Parathyroid adenoma (tissue), 2 donors: Measurements from ENCODE around the gene DACH1.

Experiments used
- H2AFZ ChIP-seq: fragments of 300-600 bp; sonication (generic); one replicate; pipeline ENCODE4 v1.7.0; 2017; ENCODE audit warnings: antibody characterized with exemption, mild to moderate bottlenecking
- H3K27ac ChIP-seq: fragments of 300-600 bp; sonication (generic); one replicate; pipeline ENCODE4 v1.7.0; 2017
- H3K27me3 ChIP-seq: fragments of 300-600 bp; sonication (generic); one replicate; pipeline ENCODE4 v1.7.0; 2017; ENCODE audit warnings: low read length; ENCODE audit not compliant: control insufficient read depth, insufficient read depth
- H3K36me3 ChIP-seq: fragments of 300-600 bp; sonication (generic); one replicate; pipeline ENCODE4 v1.7.0; 2017; ENCODE audit warnings: low read length; ENCODE audit not compliant: control insufficient read depth, insufficient read depth
- H3K4me1 ChIP-seq: fragments of 300-600 bp; sonication (generic); one replicate; pipeline ENCODE4 v1.7.0; 2017; ENCODE audit warnings: control low read depth
- H3K4me2 ChIP-seq: fragments of 300-600 bp; sonication (generic); one replicate; pipeline ENCODE4 v1.7.0; 2017; ENCODE audit warnings: low read length
- H3K4me3 ChIP-seq: fragments of 300-600 bp; sonication (generic); one replicate; pipeline ENCODE4 v1.7.0; 2017; ENCODE audit warnings: low read depth, low read length
- H3K79me2 ChIP-seq: fragments of 300-600 bp; sonication (generic); one replicate; pipeline ENCODE4 v1.7.0; 2017; ENCODE audit warnings: control low read depth
- H3K9ac ChIP-seq: fragments of 300-600 bp; sonication (generic); one replicate; pipeline ENCODE4 v1.7.0; 2017; ENCODE audit warnings: mild to moderate bottlenecking
- H3K9me3 ChIP-seq: fragments of 300-600 bp; sonication (generic); one replicate; pipeline ENCODE4 v1.7.0; 2017; ENCODE audit warnings: low read length; ENCODE audit not compliant: control insufficient read depth
- TF ChIP-seq, protein P1 (sequence below): fragments of 300-600 bp; sonication (generic); IDR thresholded peaks from one replicate; pipeline ENCODE4 v1.7.0; 2017; ENCODE audit warnings: antibody characterized with exemption, mild to moderate bottlenecking
- donor health status: primary hyperparathyroidism.

The DACH1 gene

DNA sequence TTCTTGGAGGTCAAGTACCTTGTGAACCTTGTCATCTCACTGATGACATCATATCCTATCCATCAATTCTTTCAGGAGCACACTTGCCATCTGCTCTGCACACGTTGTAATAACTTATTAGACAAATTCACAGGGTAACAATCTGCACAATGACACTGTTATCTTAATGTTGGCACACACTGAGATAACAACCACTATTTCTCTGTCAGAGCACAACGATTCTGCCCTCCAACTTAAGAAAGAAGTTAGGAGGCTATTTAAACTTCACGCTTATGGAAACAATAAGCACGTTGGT lies 351.3 kb downstream of the DACH1 start:
- no peaks in the 10 kb centered on the region for H3K79me2 ChIP-seq
- H3K27ac ChIP-seq: no peak overlapping the region
- no peaks in the 10 kb centered on the region for H3K36me3 ChIP-seq
- H3K4me2 ChIP-seq: no peak overlapping the region
- H2AFZ ChIP-seq: no peak overlapping the region
- no peaks in the 10 kb centered on the region for H3K9me3 ChIP-seq
- TF ChIP-seq, protein P1, sequence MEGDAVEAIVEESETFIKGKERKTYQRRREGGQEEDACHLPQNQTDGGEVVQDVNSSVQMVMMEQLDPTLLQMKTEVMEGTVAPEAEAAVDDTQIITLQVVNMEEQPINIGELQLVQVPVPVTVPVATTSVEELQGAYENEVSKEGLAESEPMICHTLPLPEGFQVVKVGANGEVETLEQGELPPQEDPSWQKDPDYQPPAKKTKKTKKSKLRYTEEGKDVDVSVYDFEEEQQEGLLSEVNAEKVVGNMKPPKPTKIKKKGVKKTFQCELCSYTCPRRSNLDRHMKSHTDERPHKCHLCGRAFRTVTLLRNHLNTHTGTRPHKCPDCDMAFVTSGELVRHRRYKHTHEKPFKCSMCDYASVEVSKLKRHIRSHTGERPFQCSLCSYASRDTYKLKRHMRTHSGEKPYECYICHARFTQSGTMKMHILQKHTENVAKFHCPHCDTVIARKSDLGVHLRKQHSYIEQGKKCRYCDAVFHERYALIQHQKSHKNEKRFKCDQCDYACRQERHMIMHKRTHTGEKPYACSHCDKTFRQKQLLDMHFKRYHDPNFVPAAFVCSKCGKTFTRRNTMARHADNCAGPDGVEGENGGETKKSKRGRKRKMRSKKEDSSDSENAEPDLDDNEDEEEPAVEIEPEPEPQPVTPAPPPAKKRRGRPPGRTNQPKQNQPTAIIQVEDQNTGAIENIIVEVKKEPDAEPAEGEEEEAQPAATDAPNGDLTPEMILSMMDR: no peak
- H3K4me1 ChIP-seq: no peaks in the 10 kb centered on the region
- H3K9ac ChIP-seq: no peak overlapping the region
- H3K4me3 ChIP-seq: no peak overlapping the region
- no peaks in the 10 kb centered on the region for H3K27me3 ChIP-seq

DNA sequence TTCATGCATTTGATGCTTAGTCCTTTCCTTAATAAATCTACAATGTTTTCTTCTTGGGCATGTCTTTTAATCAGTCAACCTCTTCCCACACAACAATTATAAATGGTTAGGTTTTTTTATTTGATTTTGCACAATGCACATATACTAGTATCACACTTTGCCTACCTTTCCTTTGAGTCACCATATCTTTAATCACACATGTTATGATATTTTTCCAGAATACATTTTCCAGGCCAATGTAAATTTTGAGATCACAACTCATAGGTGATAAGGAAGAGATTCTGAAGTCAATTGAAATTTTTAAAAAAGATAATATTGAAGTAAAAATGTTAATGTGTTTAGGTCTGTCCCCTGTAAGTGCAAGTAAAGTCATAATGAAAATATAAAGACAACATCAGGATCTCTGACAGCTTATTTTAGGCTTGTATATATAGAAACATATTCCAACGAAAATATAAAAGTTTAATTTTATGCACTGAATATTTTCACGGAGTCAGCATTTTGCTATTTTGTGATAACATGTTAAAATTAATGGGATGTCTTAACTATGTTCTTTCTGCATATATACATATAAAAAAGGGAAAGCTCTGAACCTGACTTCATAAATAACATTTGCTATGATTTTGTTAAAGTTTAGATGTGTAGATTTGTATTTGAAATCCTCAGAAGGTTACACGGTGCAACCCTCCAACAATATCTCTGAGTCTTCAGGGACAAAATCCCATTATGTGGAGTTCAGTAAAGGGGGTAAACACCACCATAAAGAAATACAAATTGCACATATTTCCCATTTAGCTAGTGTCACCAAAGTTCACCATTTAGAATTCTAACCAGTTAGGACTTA lies 351.9 kb downstream of the DACH1 start:
- H3K4me2 ChIP-seq: no peak overlapping the region
- H3K9ac ChIP-seq: no peak overlapping the region

DNA sequence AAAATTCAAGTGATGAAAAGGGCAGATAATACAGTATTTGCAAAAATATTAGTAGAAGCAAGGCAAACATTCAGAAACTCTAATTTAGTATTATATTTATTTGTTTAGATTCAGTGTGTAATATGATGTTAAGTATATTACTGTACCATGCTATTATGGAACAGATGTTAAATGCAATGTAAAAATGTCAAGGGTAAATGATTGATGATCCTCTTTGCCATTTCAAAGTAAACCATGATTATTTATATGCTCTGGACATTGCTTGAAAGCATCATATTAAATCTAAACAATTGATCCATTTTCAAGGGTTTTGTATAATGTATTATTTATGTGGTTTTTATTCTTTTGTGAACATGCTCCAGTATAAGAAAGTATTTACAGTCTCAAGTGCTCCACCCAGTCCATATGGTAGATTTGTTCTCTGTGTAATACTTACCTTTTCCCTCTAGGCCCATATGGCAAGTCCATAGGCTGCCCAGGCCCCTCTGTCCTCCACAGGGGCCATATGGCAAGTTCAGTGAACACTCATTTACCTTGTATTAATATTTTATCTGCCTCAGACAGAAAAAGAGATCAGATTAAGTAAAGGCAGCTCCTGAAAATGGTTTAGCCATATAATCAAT lies 353.5 kb downstream of the DACH1 start:
- Histone ChIP-seq H2AFZ (no peak overlapping the region), H3K27me3 (no peaks in the 10 kb centered on the region), H3K4me2 (no peak overlapping the region), H3K4me3 (no peak overlapping the region), H3K36me3 (no peaks in the 10 kb centered on the region), H3K9ac (no peak overlapping the region), H3K9me3 (no peaks in the 10 kb centered on the region), H3K4me1 (no peaks in the 10 kb centered on the region), H3K79me2 (no peaks in the 10 kb centered on the region), H3K27ac (no peak overlapping the region)
- TF ChIP-seq, protein P1: no peak

More for the DNA sequence above, 351.9 kb downstream of the DACH1 start:
- Histone ChIP-seq H3K36me3 (no peaks in the 10 kb centered on the region), H3K27ac (no peak overlapping the region), H3K4me1 (no peaks in the 10 kb centered on the region), H3K27me3 (no peaks in the 10 kb centered on the region), H3K79me2 (no peaks in the 10 kb centered on the region), H3K4me3 (no peak overlapping the region), H2AFZ (no peak overlapping the region), H3K9me3 (no peaks in the 10 kb centered on the region)
- TF ChIP-seq, protein P1: no peak

DNA sequence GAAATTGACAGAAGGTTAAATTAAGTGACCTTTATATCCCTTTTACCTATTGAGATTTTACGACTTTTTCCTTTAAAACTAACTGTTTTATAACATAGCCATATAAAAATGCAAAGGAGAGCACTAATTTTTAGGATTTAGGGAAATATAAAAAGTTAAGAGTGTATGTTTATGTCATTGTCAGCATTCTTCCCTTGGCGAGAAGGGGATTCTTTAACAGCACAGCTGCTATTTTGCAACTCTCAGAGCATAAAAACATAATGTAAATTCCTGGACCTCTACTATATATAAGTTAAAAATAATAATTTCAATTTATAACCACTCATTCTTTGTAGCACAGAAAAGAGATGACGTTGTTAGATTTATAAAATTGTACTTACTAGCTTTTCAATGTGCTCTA lies 363.2 kb downstream of the DACH1 start:
- no peak overlapping the region for H3K9ac ChIP-seq
- H3K79me2 ChIP-seq: no peaks in the 10 kb centered on the region
- TF ChIP-seq, protein P1: no peak
- H3K4me3 ChIP-seq: no peak overlapping the region
- no peaks in the 10 kb centered on the region for H3K4me1 ChIP-seq
- H3K27ac ChIP-seq: no peak overlapping the region
- no peaks in the 10 kb centered on the region for H3K9me3 ChIP-seq
- H2AFZ ChIP-seq: no peak overlapping the region
- no peaks in the 10 kb centered on the region for H3K36me3 ChIP-seq
- H3K4me2 ChIP-seq: no peak overlapping the region
- H3K27me3 ChIP-seq: no peaks in the 10 kb centered on the region
